ENCODE data around the gene SEC14L5. TPM values are rescaled to one million over a fixed set of nuclear protein-coding genes. Genes with fewer than 3 reads are reported as not detected.
A peak's percentile ranks its signal among the peaks of the same experiment; 100 is the strongest.

Gene SEC14L5
- total RNA-seq, 1 experiment from 2014 or later, result 2.3 TPM

GRCh38 chr16:4935241-4935855 lies 22.8 kb upstream of the SEC14L5 start (continued):
- TF ChIP-seq ZNF425 (CRISPR knock-in tag; conservative IDR thresholded peaks at IDR 0.05) (no peak), NR1H2 (CRISPR knock-in tag; IDR thresholded peaks at IDR 0.05) (no peak), JAZF1 (CRISPR knock-in tag; IDR thresholded peaks at IDR 0.05) (no peak), PREB (CRISPR knock-in tag; IDR thresholded peaks at IDR 0.05; ENCODE audit: borderline replicate concordance) (no peak), PRRX2 (CRISPR knock-in tag; IDR thresholded peaks at IDR 0.05) (no peak), NFATC4 (CRISPR knock-in tag; IDR thresholded peaks at IDR 0.05) (no peak)

DNA sequence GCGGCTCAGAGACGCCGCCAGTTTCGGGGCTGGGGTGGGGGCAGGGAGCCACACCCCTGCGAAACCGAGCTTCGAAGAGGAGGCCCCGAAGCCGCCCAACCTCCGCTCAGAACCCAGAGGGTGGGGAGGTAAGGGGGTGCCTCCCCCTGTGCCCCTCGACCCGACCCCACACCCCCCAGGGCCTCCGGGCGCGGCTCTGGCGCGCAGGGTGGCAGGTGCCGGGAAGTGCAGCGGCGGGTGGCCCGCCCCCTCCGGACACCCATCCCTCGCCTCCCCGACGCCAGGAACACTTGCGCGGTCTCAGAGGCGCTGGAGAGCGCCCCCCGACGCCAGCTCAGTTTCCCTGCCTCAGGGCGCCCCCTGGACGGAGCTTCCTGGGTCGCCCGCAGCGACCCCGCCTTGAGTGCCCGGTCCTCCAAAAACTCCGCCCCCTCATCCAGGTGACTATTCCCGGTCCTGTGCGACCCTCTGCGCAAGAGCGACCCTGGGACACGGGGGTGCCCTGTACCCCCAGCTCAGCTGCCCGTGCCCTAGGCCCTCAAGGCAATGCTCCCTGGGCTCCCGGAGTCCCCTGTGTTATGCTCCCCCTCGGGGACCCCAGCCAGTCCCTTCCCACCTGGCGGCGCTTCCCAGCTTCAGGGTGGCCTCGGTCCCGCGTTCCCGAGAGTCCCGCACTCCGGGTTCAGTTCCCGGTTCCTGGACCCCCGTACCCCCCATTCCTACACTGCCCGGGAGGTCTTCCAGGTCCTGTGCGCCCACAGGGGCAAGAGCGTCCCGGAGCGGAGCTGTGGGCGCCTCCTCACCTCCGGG lies 21.7 kb upstream of the SEC14L5 start:
- no peaks in the 10 kb centered on the region for H3K9me3 Mint-ChIP-seq
- ChIA-PET POLR2A (interaction anchor here (0.9 to 1.3 kb wide), 4 partner anchors 11 to 89 kb away, joined by 3 to 4 read pairs (median 4); partner anchors contain the start of genes GLYR1 and UBN1), CTCF (interaction anchor here (1.0 to 2.9 kb wide), 20 partner anchors 8 to 320 kb away, joined by 3 to 22 read pairs (median 5); partner anchors contain the start of genes DNAAF8 and SEC14L5)
- no peaks in the 10 kb centered on the region for H3K36me3 Mint-ChIP-seq
- DNase-seq (ENCODE audit: low spot score) (peak; percentile 67), ATAC-seq (peak; percentile 13)
- H3K27ac Mint-ChIP-seq, result peak overlapping the region; percentile 76
- H3K4me3 Mint-ChIP-seq, result peak overlapping the region; percentile 89
- H3K27me3 Mint-ChIP-seq (ENCODE audit: low read depth), result peaks cover 6% of the 10 kb centered on the region
- peaks cover 14% of the 10 kb centered on the region for H3K4me1 Mint-ChIP-seq
- TF ChIP-seq, protein P1, sequence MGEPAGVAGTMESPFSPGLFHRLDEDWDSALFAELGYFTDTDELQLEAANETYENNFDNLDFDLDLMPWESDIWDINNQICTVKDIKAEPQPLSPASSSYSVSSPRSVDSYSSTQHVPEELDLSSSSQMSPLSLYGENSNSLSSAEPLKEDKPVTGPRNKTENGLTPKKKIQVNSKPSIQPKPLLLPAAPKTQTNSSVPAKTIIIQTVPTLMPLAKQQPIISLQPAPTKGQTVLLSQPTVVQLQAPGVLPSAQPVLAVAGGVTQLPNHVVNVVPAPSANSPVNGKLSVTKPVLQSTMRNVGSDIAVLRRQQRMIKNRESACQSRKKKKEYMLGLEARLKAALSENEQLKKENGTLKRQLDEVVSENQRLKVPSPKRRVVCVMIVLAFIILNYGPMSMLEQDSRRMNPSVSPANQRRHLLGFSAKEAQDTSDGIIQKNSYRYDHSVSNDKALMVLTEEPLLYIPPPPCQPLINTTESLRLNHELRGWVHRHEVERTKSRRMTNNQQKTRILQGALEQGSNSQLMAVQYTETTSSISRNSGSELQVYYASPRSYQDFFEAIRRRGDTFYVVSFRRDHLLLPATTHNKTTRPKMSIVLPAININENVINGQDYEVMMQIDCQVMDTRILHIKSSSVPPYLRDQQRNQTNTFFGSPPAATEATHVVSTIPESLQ (CRISPR knock-in tag; IDR thresholded peaks at IDR 0.05), result no peak
- TF ChIP-seq FOXP4 (CRISPR knock-in tag; IDR thresholded peaks at IDR 0.05), result no peak
- no peak for TF ChIP-seq NFYB (CRISPR knock-in tag; conservative IDR thresholded peaks at IDR 0.05; ENCODE audit: low read depth)
- TF ChIP-seq, protein P2, sequence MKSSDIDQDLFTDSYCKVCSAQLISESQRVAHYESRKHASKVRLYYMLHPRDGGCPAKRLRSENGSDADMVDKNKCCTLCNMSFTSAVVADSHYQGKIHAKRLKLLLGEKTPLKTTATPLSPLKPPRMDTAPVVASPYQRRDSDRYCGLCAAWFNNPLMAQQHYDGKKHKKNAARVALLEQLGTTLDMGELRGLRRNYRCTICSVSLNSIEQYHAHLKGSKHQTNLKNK (CRISPR knock-in tag; IDR thresholded peaks at IDR 0.05), result no peak
- peak; percentile 93 for TF ChIP-seq ZNF423 (CRISPR knock-in tag; IDR thresholded peaks at IDR 0.05)
- TF ChIP-seq MLX (CRISPR knock-in tag; IDR thresholded peaks at IDR 0.05), result no peak
- TF ChIP-seq RELA (CRISPR knock-in tag; IDR thresholded peaks at IDR 0.05; ENCODE audit: borderline replicate concordance), result no peak
- TF ChIP-seq, protein P3, sequence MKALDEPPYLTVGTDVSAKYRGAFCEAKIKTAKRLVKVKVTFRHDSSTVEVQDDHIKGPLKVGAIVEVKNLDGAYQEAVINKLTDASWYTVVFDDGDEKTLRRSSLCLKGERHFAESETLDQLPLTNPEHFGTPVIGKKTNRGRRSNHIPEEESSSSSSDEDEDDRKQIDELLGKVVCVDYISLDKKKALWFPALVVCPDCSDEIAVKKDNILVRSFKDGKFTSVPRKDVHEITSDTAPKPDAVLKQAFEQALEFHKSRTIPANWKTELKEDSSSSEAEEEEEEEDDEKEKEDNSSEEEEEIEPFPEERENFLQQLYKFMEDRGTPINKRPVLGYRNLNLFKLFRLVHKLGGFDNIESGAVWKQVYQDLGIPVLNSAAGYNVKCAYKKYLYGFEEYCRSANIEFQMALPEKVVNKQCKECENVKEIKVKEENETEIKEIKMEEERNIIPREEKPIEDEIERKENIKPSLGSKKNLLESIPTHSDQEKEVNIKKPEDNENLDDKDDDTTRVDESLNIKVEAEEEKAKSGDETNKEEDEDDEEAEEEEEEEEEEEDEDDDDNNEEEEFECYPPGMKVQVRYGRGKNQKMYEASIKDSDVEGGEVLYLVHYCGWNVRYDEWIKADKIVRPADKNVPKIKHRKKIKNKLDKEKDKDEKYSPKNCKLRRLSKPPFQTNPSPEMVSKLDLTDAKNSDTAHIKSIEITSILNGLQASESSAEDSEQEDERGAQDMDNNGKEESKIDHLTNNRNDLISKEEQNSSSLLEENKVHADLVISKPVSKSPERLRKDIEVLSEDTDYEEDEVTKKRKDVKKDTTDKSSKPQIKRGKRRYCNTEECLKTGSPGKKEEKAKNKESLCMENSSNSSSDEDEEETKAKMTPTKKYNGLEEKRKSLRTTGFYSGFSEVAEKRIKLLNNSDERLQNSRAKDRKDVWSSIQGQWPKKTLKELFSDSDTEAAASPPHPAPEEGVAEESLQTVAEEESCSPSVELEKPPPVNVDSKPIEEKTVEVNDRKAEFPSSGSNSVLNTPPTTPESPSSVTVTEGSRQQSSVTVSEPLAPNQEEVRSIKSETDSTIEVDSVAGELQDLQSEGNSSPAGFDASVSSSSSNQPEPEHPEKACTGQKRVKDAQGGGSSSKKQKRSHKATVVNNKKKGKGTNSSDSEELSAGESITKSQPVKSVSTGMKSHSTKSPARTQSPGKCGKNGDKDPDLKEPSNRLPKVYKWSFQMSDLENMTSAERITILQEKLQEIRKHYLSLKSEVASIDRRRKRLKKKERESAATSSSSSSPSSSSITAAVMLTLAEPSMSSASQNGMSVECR (CRISPR knock-in tag; IDR thresholded peaks at IDR 0.05; ENCODE audit: borderline replicate concordance), result 0 out of 2 replicates have a peak, but pooled peaks have one; percentile 26
- TF ChIP-seq NFATC4 (CRISPR knock-in tag; IDR thresholded peaks at IDR 0.05), result no peak
- 0 out of 2 replicates have a peak, but pooled peaks have one; percentile 14 for TF ChIP-seq KAT7 (CRISPR knock-in tag; IDR thresholded peaks at IDR 0.05; ENCODE audit: borderline replicate concordance)
- TF ChIP-seq, protein P4, sequence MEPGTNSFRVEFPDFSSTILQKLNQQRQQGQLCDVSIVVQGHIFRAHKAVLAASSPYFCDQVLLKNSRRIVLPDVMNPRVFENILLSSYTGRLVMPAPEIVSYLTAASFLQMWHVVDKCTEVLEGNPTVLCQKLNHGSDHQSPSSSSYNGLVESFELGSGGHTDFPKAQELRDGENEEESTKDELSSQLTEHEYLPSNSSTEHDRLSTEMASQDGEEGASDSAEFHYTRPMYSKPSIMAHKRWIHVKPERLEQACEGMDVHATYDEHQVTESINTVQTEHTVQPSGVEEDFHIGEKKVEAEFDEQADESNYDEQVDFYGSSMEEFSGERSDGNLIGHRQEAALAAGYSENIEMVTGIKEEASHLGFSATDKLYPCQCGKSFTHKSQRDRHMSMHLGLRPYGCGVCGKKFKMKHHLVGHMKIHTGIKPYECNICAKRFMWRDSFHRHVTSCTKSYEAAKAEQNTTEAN (CRISPR knock-in tag; IDR thresholded peaks at IDR 0.05), result no peak
- TF ChIP-seq ZNF263 (CRISPR knock-in tag; IDR thresholded peaks at IDR 0.05; ENCODE audit: low read depth), result no peak
- TF ChIP-seq ATF1 (CRISPR knock-in tag; IDR thresholded peaks at IDR 0.05), result no peak
